Gastroesophageal sphincter (tissue), 3 donors: ENCODE results near the gene KLF9.

Source experiments
- EP300 ChIP-seq: sonication (generic); formaldehyde crosslinking; IDR thresholded peaks from one replicate; pipeline ENCODE4 v1.6.1; 2017; ENCODE audit warnings: antibody characterized with exemption, mild to moderate bottlenecking
- POLR2A ChIP-seq, 2 donors: fragments of 450-650 bp; IDR thresholded peaks; one replicate each; pipeline ENCODE4 v1.6.1; 2017; ENCODE audit warnings: antibody characterized with exemption in 2 of 2, mild to moderate bottlenecking in 2 of 2, moderate library complexity in 1 of 2
- POLR2AphosphoS5 ChIP-seq: sonication (generic); formaldehyde crosslinking; IDR thresholded peaks from one replicate; pipeline ENCODE4 v1.6.1; 2017; ENCODE audit warnings: antibody characterized with exemption
- TF ChIP-seq, protein P1 (sequence below), 4 experiments: fragments of 200-600 bp in 2 of 4; fragments of 450-650 bp in 2 of 4; sonication (generic) in 1 of 4; IDR thresholded peaks; one replicate each; pipeline ENCODE4 v1.5.1; 2017 to 2019; ENCODE audit warnings: antibody characterized with exemption in 4 of 4, mild to moderate bottlenecking in 2 of 4, moderate library complexity in 2 of 4

DNA sequence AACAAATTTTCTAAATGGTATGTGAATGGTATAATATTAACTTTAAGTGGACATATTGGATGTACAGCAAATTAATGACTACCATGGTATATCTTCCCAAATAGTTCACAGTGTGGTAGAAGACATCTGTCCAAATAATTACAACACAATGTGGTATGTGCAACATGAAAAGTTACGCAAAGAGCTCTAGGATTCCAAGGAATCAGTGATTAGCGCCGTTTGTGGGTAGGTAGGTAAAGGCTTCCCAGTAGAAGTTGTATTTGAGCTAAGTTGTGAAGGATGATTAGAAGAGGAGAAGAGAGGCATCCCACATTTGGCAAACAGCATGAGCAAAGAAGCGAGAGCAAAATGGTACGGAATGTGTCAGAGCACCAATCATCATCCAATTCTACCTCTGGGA is 14.3 kb upstream of the KLF9 start:
- TF ChIP-seq, protein P1, sequence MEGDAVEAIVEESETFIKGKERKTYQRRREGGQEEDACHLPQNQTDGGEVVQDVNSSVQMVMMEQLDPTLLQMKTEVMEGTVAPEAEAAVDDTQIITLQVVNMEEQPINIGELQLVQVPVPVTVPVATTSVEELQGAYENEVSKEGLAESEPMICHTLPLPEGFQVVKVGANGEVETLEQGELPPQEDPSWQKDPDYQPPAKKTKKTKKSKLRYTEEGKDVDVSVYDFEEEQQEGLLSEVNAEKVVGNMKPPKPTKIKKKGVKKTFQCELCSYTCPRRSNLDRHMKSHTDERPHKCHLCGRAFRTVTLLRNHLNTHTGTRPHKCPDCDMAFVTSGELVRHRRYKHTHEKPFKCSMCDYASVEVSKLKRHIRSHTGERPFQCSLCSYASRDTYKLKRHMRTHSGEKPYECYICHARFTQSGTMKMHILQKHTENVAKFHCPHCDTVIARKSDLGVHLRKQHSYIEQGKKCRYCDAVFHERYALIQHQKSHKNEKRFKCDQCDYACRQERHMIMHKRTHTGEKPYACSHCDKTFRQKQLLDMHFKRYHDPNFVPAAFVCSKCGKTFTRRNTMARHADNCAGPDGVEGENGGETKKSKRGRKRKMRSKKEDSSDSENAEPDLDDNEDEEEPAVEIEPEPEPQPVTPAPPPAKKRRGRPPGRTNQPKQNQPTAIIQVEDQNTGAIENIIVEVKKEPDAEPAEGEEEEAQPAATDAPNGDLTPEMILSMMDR (IDR thresholded peaks at IDR 0.05), result no peak
- TF ChIP-seq POLR2A (IDR thresholded peaks at IDR 0.05), result no peak
- no peak for TF ChIP-seq POLR2AphosphoS5
- no peak for TF ChIP-seq EP300
